NCI-H2196 (cell line): ENCODE data around the gene OSGEPL1.
A peak's percentile ranks its signal among the peaks of the same experiment; 100 is the strongest.
"Not testable (repeated sequence)": the region's sequence is repeated elsewhere in the genome, so short reads cannot be mapped to it uniquely, and the experiment has no call there.

Experiments
- DNase-seq: peaks from one replicate; lab custom pipeline; 2025; ENCODE audit not compliant: unreplicated experiment; lab: John Stamatoyannopoulos, UW

Gene OSGEPL1, protein sequence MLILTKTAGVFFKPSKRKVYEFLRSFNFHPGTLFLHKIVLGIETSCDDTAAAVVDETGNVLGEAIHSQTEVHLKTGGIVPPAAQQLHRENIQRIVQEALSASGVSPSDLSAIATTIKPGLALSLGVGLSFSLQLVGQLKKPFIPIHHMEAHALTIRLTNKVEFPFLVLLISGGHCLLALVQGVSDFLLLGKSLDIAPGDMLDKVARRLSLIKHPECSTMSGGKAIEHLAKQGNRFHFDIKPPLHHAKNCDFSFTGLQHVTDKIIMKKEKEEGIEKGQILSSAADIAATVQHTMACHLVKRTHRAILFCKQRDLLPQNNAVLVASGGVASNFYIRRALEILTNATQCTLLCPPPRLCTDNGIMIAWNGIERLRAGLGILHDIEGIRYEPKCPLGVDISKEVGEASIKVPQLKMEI

DNA sequence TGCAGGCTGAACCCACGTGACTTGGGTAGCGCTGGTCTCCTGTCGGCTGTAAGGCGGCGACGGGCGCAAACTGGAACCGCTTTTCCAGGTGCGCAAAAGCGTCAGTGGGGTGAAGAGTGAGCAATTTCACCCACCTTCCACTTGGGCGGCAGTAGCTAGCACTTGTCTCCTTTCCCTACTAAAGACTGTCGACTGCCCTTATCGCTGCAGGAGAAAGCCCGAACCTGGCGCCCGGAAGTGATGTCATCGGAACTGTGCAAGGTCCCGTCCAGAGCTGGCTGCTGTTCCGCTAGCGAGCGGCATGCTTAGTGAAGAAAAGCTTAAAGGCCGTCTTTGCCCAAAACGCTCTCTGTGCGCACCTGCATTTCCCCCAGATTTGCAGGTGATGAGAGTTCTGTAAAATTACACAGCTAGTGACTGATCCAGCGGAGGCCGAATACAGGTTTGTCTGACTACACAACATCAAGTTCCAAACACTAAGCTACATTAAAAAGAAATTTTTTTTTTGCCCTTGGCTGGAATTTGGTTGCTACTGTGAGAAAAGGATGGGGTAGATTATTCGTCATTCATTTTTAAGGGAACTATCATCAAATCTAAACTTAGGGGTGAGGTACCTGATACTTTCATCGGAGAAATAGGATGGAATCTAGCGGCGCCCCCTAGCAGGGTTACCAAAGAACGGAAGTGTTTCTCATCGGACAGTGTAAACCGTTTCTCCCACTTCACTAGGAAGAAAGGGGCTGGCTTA, at the start of gene OSGEPL1:
Gene OSGEPL1 (minus strand): TSS at position 242 of the 748 bp plus-strand sequence. CDS start 1,152 bp downstream, outside the sequence.
- peak; percentile 94 for DNase-seq

DNA sequence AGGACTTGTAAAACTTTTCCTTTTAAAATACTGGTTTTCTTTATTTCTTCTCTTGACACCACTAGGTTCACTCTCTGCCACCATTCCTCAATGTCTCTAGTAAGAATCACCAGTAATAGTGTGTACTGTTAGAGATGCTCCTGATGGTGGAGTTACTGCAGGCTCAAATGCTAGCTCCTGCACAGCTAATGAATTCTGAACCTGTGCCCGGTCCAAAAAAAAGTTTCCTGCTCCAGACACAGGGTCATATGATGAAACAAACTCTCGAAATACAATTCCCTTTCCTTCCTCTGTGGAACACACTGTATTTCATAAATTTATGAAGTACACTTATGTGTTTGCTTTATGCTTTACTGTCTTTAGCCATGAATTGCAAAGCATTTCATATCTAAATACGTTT, 40.8 kb upstream of the OSGEPL1 start:
- DNase-seq: no peak

DNA sequence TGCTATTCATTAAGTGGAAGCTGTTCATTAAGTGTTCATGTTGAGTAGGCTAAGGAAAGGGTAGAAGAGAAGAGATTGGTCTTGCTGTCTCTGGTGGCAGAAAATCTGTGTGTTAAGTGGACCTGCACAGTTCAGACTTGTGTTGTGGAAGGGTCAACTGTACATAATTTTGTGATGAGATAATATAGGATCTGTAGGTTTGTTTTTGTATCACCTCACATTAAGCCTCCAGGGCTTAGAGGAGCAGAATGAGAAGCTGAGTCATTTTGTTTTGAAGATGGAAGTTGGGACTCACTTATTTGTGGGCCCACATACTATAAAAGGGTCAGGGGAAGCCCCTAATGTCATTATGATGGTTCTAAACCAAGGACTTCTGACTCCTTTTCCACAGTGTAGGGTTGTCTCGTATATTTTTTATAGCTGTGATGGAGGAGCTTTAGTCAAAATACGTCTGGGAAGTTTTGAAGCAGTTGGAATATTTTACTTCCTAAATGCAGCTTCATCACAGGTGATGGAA, 39.9 kb upstream of the OSGEPL1 start:
- DNase-seq: no peak

DNA sequence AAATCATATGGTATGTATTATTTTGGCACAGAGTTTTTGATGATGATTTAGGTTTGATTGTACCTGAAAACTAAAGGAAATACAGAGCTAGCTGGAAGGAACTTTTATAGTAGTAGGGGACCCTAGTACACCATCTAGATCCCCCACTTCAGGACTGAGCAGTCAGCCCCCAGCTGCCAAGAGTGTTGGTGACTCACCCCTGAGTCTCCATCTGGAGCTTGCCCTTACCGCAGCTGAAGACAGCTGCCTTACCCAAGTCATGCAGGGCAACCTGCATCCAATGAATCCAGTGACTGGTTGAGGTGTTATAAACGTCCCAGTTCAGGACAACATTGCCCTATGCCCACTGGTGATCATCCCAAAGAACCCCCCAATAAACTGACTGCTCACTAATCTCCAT, 36.9 kb upstream of the OSGEPL1 start:
- DNase-seq: no peak

DNA sequence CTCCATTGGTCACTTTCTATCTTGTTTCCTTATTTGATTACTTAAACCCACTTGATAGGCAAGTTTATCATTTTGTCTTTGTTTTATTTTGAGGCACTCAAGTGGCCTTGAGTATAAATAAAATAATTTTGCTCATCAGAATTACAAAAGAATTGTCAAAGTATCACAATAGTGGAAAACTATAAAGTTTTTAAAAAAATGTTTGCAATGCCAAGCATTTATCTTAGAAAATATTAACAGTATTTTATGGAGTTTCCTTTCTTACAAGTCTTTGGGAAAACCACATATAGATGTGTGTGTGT, 36.4 kb upstream of the OSGEPL1 start:
- no peak for DNase-seq

DNA sequence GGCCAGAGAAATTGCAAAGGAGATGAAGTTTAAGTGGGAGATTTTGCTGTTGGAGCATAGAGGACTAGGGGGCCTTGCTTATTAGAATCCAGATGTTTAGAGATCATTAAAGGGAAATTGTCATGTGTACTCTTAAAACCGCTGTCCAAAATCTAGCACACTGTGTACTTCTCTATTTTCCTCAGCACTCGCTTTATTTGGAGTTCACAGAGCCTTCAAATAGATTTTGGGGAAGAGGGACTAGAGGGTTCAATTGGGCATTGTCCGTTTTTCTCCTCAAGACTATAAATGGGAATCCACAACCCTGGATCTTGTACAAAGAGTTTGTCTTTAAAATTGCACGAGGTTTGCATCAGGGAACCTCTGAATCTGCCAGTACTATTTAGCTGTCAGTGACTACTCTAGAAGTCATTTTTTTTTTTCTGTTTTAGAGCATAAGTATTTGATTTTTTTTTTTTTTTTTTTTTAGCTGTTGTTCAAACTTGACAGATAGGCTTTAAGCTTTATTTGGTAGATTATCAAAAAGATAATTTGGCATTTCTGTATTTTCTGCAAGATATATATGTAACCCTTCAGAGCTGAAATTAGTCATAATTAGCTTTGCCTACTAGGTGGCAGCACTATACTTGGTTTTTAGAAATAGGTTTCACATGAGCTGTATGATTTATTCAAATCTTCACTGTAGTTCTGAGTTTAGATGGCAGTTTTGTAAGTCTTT, 35.9 kb upstream of the OSGEPL1 start:
- DNase-seq: peak; percentile 18

DNA sequence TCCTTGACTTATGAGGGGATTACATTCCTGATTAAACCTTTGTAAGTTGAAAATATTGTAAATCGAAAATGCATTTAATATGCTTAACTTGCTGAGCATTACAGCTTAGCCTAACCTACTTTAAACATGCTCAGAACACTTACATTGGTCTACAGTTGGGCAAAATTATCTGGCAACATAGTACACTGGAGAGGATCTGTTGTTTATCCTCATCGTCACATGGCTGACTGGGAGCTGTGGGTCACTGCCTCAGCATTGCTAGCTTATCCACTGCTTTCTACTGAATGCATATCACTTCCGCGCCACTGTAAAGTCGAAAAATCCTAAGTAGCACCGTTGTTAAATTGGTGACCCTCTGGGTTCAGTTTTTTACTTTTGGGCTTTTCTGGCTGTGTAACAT, 35.3 kb upstream of the OSGEPL1 start:
- DNase-seq: no peak

DNA sequence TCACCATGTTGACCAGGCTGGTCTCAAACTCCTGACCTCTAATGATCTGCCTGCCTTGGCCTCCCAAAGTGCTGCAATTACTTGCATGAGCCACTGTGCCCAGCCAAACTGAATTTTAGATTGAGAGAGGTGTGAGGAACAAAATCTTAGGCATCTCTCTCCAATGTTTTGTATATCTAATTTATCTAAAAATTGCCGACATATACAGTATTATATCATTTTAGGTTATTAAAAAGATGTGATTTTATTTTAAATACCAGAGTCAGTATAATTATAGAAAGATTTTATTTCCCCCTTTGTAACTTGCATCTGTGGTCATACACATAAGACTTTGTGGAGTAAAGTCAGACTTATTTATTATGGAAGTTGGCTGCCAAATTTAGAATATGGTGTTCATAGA, 31.7 kb upstream of the OSGEPL1 start:
- DNase-seq: no peak

DNA sequence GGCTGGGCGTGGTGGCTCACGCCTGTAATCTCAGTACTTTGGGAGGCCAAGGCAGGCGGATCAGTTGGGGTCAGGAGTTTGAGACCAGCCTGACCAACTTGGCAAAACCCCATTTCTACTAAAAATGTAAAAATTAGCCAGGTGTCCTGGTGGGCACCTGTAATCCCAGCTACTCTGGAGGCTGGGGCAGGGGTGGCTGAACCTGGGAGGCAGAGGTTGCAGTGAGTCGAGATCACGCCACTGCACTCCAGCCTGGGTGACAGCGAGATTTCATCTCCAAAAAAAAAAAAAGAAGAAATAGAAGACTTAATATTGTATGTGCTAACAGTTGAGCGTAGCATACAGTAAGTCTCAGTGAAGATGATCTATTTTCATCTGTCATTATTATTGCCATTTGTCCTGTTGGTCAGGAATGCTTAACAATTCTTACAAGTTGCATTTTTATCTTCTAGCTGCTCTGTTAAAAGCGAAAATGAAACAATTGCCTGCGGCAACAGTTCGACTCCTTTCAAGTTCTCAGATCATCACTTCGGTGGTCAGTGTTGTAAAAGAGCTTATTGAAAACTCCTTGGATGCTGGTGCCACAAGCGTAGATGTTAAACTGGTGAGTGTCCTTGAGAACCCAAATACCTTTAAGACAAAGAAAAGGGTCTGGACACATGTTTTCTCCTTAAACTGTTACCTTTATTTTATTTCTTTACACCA, 28.9 kb upstream of the OSGEPL1 start:
- no peak for DNase-seq

DNA sequence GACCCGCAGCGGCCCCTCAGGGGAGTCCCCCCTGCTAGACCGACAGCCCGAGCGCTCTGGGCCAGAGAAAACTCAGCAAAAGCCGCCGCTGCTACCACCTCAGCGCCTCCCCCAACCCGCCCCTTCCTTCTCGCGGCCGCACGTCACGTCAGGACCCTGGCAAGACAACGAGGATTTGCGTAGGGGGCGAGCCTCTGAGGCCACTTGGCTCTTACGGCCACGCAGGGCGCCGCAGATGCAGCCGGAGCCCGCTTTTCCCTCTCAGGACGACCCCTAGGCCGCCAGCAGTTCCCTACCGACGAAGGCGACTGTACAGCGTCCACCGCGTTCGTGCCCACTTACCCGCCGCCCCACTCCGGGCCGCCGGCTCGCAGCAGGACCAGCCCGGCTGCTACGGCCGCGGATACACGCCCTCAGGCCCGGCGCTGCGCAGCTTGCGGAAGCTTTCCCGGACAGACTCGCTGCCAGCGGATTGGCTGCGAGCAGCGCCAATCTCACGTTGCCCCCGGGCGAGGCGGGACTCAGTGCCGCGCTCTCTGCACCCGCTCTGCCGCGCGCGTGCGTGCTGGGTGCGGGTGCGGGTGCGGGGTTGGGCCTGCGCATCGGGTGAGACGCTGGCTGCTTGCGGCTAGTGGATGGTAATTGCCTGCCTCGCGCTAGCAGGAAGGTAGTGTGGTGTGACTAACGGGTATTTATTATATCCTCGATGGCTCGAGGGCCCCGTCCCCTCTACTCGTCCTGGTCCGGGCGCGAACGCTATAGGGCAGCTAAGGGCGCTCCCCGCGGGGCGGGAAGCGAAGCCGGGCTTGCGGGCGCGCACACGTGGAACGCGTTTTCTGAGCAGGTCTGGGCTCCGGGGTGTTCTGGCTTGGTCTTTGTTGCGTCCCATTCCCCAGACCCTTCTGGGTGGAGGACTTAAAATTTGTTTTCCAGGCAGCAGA, 21.6 kb upstream of the OSGEPL1 start, which contains the start of the genes ORMDL1 and PMS1:
Gene ORMDL1 (minus strand): TSS at position 413 of the 941 bp plus-strand sequence. CDS start 1,744 bp downstream, outside the sequence.
Gene PMS1 (plus strand): TSS at position 524 of the 941 bp plus-strand sequence. CDS start 7,360 bp downstream, outside the sequence.
- DNase-seq: peak; percentile 96

DNA sequence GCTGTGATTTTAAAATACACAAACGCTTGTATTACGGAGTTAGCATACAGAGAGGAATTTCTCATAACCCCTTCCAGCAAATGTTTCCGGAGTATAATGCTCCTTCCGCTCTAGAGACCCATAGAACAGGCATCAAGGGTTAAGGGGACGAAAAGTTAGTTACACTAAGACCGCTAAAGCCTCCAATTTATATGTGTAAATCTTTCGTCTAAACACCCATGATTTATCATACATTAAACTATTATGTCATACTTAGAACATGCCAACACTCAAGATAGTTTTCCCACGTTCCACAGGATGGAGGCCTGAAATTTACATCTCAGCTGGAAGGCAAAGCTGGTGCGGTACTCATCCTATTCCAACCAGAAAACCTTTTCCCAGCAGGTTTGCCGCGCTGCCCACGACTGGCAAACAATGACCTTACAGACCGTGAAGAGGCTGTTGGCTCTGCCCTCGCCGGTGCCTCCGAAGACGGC, 20.9 kb upstream of the OSGEPL1 start:
- DNase-seq: no peak

DNA sequence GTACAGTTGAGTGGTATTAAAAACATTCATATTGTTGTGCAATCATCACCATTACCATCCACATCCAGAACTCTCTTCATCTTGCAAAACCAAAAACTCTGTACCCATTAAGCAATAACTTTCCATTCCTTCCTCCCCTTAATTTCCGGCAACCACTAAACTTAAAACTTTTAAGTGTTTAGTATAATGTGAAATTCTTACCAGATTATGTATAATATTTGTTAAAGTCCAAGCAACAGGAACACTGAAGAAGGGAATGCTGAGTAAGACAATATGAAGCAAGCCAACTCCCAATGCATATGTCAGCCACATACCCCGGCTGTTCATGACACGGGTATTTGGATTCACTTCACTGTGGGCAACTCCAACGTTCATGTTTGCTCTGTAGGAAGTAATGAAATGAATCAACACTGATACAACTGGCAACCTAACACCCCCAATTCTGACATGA, 19.7 kb upstream of the OSGEPL1 start:
- DNase-seq: no peak

DNA sequence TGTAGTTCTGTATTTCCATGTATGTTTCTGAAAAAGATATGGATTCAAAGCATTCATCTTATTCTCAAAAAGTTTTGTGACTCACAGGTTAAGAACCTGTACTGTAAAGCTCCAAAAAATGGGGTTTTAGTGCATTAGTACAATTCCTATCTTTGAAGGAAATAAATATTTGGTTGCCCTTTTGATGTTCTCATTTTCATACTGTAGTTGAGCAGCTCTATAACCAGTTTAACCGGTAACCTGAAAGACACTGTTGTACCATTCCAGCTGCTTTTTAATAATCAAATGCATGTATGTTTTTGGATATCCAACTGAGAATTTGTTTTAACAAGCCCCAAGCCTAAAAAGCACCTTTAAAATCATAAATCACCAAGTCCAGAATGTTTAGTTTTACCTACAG, 9.6 kb upstream of the OSGEPL1 start:
- DNase-seq: no peak

DNA sequence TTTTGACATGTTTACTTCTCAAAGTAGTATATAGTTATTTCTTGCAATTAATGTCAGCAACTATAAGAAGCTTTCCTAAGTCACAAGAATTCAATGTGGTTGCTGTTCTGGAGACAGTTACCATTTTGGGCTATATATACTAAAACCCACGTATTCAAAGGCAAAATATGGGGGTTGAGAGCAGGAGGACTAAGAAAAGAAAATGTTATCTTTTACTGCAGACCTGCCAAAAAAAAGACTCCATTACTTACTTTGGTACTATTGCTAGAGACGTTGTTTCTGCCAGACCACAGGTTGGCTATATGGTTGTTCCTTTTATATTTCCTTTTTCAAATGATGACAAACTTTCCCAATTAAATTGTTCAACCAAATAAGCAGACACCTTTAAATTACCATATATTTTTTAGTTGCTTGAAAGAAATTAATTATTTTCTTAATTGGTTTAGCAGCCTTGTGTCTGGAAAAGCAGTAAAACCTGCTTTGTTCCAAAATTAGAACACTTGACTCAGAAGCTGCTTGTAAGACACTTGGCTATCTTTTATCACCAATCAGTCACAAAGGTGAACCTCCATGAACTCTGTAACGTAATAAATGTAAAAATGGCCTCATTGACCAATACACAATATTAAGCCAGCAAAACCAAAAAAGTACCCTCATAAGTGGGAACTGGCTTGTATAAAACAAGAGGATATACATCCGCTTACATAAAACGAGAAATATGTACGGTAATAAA, 8.2 kb upstream of the OSGEPL1 start:
- DNase-seq: no peak

DNA sequence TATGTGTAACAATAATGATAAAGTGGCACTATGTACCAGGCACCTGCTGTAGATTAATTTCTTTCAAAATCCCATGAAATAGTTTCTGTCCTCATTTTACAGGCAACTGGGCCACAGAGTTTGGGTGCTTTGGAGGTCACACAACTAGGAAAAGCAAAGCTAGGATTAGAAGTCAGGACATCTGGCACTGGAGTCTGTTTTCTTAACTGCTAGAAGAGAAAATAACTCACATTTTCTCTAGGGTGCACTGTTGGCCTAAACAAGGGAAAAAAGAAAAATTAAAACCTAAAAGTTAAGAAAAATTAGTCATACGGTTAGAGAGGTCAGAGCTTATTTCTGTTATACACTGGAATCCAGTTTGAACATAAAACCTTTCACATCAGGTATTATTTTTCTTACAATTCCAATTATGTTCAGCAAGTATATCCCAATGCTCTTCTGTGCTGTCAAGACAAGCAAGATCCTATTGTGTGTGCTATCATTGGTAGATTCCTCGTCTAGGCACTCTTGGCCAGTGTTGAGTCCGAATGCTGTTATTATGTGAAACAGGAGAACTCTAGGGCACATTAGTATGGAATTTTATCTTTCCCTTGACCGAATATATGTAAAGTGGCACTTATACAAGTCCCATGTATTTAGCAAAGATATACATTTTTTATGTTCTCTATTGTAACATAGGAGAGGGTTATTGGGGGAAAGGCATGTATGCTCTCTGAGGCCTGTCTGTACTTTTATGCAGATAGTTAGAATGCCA, 1.5 kb upstream of the OSGEPL1 start:
- DNase-seq: no peak

DNA sequence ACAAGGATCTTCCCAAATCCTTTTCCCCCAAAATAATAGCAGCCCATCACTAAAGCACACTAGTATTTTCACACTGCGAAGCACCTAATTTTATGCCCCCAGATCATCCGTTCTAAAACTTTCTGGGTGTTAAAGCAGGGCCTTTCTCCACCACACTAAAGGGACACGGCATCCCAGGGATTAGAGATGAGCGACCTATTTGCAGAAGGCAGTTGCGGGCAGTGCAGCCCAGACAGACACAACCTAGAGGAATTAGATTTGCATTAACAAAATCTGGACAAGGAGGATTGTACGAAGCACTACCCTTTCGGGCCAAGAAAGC, 402 bp downstream of the OSGEPL1 start:
- DNase-seq: no peak

DNA sequence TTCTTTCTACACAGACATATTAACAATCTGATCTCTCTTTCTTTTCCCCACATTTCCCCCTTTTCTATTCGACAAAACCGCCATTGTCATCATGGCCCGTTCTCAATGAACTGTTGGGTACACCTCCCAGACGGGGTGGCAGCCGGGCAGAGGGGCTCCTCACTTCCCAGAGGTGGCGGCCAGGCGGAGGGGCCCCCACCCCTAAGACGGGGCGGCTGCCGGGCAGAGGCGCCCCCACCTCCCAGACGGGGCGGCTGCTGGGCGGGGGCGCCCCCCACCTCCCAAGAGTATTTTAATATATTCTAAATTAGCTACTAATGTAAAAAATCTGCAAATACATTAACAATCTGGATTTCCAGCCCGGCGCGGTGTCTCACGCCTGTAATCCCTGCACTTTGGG, 2.4 kb downstream of the OSGEPL1 start:
- DNase-seq: not testable (repeated sequence)

DNA sequence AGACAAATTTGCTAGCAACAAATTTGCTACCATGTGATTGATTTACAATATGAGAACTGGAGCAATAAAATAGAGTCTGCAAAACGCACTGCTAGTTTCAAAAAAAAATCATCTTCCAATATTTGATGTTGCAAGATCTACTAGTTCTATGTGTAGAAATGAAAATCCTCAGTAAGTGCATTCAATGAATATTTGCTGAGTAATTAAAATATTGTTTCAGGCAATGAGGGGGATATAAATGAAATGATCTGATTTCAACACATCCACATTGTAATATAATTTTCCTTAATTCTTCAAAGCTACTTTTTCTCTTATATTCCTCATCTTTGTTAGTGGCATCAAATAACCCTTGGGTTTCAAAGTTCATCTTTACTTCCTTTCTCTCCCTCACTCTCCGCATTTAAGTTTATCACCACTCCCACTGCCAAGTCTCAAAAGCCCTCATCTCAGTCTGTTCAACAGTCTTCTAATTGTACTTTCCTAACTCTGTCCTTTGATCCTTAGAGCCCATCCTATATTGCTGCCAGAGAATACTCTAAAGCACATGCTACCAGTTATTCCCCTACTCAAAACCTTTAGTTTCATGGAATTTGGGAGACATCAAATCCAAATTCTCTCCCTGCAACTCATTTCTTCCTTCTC, 6.2 kb downstream of the OSGEPL1 start:
- DNase-seq: no peak
